Measurements from ENCODE around the gene CFAP45.

Gene CFAP45, protein sequence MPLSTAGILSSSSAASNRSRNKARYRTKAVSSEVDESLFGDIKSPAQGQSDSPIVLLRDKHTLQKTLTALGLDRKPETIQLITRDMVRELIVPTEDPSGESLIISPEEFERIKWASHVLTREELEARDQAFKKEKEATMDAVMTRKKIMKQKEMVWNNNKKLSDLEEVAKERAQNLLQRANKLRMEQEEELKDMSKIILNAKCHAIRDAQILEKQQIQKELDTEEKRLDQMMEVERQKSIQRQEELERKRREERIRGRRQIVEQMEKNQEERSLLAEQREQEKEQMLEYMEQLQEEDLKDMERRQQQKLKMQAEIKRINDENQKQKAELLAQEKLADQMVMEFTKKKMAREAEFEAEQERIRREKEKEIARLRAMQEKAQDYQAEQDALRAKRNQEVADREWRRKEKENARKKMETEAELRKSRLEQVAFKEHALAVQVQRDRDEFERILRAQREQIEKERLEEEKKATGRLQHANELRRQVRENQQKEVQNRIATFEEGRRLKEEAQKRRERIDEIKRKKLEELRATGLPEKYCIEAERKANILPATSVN

GRCh38 chr1:159900086-159900680, at the start of gene CFAP45:
Gene CFAP45 (minus strand): TSS chr1:159900165. CDS start chr1:159900098, 67 bp downstream.
- DNase-seq (ENCODE audit: low read depth) = no peak

DNA sequence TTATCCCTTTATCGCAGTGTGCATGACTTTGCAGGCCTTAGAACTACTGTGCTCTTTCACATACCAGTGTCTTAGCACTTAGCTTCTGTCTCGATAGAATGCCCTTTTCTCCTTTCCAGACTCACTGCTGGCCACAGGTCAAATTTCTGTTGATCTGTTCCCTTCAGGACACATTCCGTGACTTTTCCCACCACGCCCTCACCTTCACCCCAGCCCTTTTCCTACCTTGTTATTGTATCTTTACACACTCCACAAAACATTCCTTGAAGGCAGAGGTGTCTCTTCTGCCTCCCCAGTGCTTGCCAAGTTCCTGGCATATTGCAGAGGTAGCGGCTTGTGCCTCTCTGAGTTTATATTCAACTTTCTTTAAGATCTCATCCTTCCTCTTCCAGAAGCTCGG, 49.2 kb upstream of the CFAP45 start:
- DNase-seq (ENCODE audit: low read depth) = no peak

DNA sequence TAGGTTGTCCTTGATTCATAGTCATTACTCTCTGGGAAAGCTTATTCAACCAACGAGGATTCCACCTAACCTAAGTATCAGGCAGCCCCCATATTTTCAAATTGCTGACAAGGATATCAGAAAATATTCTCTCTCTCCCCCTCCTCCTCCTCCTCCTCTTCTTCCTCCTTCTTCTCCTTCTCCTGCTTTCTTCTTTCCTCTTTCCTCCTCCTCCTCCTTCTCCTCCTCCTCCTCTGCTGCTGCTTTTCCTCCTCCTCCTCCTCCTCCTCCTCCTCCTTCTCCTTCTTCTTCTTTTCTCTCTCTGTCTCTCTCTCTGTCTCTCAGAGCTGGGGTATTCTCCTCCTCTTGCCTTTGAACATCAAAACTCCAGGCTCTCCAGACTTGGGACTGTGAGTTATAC, 48.0 kb upstream of the CFAP45 start:
- no peak for DNase-seq (ENCODE audit: low read depth)

- no peak for DNase-seq (ENCODE audit: low read depth)
These were observed 46.5 kb upstream of the CFAP45 start for GRCh38 chr1:159946242-159947187.

DNA sequence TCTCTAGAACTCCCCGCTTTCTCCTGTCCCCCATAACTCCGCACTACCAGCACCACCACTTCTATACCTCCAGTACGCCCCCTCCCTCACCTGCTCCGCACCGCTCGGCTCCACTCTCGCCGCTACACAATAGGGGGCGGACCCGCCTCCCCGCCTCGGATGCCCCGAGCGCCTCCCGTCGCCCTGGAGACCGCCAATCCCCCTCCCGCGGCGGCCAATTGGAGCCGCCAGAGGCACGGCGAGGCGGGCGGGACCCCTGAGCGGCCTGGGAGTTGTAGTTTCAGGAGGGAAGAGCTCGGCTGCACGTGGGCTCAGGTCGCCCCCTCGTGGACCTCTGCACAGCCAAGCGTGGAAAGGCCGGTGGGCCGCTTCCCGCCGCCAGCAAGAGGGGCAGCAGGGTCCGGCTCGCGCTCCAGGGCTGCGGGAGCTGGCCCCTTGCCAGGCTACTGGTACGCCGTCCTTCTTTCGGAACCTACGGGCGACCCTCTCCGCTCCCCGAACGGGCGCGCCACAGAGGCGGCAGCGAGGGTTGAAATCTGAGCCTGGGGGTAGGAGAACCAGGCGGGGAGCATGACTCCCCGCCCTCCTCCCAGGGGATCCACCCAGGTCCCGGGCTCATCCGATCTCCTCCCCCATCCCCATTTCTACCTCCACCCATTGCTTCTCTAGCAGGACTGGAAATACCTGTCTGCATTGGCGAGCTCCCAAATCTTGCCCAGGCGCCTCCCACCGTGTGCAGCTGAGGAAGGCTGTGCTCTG, 45.7 kb upstream of the CFAP45 start, which contains the start of gene IGSF9:
Gene IGSF9 (minus strand): TSS at position 131 of the 759 bp plus-strand sequence. CDS start 2,159 bp downstream, outside the sequence.
- DNase-seq (ENCODE audit: low read depth) = no peak

DNA sequence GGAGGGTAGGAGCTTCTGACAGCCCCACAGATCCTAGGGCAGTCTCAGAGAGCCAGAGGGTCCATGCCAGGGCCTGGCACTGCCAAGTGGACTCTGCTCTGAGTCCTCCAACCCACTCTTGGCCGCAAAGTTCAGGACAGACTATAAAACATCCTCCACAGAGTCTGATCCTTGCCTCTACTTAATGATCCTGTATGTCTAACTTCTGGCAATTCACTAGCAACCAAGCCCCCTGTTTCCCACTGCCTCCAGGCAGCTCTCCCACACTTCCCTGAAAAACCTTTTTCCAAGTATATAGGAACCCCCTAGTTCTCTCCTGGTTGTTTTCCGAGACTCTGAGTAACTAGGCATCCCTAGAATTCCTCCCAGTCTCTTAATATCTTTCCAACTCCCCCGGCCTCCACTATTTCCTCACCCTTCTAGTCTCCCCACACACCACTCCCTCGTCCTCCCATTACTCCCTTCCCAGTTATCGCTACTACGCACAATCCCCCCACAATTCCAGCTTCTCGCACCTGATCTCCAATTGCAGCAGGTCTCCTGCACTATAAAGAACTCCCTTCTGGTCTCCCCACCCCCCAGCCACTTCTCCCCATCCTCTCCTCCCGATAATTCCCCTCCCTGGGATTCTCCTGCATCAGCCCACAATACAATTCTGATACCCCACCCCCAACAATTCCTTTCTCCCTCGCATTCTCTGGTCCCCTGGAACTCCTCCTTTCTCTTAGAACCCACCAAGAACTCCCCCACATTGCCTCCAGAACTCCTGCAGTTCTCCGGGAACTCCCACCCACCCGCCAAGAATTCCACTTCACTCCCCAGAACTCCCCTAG, 44.9 kb upstream of the CFAP45 start:
- DNase-seq (ENCODE audit: low read depth) = no peak

GRCh38 chr1:159943908-159944622, 44.1 kb upstream of the CFAP45 start:
- no peak for DNase-seq (ENCODE audit: low read depth)

DNA sequence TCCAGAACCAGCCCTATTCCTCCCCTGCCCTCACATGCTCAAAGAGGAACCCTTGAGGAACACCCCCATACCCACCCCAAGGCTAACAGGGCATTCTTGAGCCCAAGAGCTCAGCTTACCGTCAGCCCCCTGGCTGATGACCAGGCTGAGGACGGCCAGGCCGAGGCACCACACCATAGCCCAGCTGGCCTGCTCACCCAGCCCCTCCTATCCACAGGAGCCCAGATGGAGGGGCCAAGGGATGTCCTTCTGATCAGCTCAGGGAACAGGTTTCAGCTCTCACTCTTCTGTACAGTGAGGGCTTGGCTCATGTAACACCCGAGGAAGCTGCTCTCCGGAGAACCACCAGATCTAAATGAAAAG, 43.3 kb upstream of the CFAP45 start:
- no peak for DNase-seq (ENCODE audit: low read depth)

DNA sequence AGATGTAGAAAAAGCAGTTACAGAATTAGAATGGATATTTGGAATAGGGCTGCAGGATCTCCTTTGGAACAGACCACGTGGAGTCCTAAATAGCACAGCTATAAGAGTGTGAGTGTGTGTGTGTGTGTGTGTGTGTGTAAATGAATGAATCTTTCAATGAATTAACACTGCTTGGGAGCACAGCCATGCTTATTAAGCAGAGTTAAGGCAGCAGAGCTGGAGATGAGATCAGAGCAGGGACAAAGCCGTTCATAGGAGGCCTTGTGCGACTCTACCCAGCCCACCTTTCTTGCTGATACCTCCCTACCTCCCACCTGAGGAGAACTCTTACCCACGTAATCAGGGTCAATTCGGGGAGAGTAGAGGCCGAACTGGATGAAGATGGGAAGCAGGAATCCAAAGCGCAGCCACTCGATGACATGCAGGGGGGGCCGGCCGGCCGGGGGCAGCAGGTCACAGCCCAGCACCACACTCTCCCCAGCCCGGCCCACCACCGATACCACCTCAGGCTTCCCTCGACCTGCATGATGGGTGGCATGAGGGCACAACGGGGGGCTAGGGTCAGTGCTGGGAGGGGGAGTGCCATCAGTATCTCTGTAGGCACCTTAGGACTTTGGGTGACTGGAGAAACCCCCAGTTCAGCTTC, 42.8 kb upstream of the CFAP45 start:
- DNase-seq (ENCODE audit: low read depth) = no peak

DNA sequence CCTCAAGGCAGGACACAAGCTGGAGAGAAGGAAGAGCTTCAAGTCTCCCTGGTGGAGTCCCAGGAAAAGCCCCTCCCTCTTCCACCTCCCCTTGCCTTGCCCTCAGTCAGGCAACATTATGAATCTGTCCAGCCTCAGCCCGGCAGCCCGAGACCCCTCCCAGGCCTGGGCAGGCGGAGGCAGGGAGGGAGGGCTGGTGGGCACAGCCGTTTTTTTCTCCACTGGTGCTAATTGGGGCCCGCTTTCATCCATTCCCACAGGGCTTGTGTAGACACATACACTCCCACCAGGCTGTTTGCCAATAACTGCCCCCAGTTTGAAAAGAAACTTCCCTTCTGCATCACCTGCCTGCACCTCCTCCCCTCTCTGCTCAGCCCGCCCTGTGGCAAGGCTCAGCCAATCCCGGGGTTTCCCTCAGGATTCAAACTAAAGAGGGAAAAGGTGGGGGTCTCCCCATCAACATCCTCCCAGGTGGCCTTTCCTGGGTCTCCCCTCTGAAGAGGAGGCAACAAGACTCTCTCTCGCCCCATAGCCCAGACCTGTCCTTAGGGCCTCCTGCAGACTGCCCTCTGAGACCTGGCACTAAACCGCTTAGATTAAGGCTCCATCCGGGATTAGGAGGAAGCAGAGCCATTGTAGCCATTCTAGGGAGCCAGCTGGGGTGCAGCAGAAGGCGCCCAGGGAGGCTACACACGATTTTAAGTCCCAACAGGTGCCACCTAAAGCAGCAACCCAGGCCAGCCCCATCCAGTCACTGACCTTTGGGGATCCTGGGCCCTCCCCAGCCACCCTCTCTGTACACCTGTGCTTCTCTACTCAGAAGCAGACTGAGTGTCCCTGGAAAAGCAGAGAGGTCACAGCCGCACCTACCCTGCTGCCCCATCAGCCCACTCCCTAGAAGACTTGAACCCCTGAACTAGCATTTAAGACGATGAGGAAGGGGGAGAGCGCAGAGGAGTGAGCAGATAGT, 41.9 kb upstream of the CFAP45 start:
- DNase-seq (ENCODE audit: low read depth) = no peak

DNA sequence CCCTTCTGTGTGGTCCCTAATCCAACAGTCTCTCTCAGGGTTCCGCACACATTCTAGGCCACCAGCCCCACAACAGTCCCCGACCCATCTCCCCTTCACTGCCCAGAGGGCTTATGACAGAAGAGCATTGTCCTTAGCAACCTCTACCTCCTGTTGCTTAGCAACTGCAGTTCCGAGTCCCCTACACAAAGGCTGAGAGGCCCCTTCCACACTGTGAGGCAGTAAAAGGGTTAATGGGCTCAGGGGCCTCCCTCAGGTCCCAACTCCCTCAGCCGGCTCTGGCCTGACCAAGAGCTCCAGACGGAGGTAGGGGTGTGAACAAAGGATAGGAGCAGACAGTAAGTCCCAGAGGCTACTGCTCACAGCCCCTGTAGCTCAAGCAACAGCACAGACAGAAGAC, 41.2 kb upstream of the CFAP45 start:
- no peak for DNase-seq (ENCODE audit: low read depth)

DNA sequence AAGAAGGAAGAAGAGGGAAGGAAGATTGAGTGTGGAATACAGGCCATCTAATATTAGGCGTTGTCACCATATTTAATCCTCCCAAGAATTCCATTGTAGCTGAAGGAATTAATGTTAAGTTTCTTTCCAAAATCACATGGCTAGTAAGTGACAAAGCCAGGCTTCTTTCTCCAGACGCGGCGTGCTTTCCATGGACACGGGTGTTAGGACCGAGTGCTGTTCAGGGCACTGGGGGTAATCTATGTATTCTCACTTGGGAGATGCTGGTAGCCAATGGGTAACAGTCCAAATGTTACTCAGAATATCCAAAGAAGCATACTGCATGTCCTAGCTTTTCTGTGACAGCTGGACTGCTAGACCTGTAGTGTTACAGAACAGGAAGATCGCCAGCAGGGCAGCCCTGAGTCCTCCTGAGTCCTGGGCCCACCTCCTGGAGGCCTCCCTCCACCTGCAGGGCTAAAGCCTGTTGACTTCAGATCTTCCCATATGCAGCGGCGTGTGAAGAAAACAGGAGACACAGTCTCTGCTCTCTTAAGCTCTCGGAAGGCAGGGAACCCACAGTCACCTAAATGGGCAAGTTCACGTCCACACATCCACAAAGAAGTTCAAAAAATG, 40.1 kb upstream of the CFAP45 start:
- no peak for DNase-seq (ENCODE audit: low read depth)

GRCh38 chr1:159939678-159940002, 39.7 kb upstream of the CFAP45 start:
- no peak for DNase-seq (ENCODE audit: low read depth)

GRCh38 chr1:159938905-159939677, 39.1 kb upstream of the CFAP45 start:
- no peak for DNase-seq (ENCODE audit: low read depth)

DNA sequence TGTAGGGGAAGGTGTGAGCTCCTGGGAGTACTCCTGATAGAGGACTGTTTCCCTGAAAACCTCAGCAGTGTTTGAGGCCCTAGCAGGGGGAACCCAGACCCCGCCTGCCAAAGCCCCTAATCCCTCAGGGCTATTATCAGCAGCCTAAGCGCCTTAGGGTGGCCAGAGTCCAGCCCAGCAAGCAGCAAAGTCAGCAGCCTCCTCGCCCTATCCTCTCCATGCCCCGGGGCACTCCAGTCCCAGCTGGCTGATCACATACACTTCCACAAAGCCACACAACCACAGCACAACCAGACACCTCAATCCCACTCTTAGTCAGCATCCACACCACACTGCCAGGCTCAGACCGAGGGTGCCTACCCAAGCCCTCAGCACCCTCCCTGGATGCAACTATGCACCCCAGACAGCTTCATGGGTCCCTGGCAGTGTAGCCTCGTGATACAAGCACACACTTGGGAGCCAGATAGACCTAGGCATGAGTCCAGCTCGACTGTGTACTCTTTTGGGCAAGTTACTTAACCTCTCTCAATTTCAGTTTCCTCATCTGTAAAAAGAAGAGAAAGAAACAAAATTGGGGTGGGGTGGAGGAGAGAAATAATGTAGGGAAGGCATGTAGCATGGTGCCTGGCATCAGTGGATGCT, 38.4 kb upstream of the CFAP45 start:
- no peak for DNase-seq (ENCODE audit: low read depth)

DNA sequence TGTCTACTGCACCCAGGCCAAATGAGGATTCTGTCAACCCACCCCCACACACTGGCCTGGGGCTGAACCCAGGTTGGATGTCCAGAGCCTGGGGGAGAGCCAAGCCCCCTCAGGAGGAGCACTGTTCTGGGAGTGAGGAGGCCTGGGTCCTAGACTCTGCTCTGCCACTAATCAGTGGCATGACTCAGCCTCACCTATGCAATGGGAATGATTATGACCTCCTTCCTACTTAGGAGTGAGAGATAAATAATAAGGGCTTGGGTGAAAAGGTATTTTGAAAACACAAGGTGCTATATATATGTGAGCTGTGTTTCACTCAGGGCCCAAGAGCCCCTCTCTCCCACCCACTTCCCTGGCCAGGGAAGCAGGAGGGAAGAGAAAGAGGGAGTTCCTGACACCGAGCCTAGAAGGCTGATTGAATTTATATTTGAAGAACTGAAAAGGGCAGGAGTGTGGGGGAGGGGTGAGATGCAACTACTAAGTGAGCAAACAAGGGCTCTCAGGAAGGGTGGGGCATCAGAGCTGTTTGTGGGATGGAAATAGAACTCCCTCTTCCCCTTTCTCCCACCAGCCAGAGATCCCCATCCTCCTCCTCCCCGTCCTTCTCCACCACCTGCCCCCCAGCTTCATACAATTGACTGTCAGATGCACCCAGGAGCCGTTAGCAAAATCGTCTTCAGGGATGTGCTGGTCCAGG, 37.2 kb upstream of the CFAP45 start:
- no peak for DNase-seq (ENCODE audit: low read depth)
